Ovary (tissue), 3 donors: ENCODE data around the gene PHLDB3.

ENCODE experiments used
- CTCF ChIP-seq, 3 donors: fragments of 450-650 bp in 2 of 3; fragments of 200-600 bp in 1 of 3; IDR thresholded peaks; one replicate each; pipeline versions ENCODE4 v1.5.1 to v1.8.0; 2016 to 2022; ENCODE audit warnings: antibody characterized with exemption in 3 of 3, mild to moderate bottlenecking in 1 of 3
- EP300 ChIP-seq: sonication (generic); formaldehyde crosslinking; IDR thresholded peaks from one replicate; pipeline ENCODE4 v1.6.1; 2017; ENCODE audit warnings: antibody characterized with exemption
- donor health status: DM: no; HTN: no; CAD: no.

GRCh38 chr19:43446746-43447489 lies 57.6 kb downstream of the PHLDB3 start:
- TF ChIP-seq EP300 (no peak), CTCF (IDR thresholded peaks at IDR 0.05) (peak; percentile 70 to 94 (median 91))
